BE2C (cell line): Measurements from ENCODE around the gene RUBCNL.

Experiments
- DNase-seq: peaks from one replicate; pipeline ENCODE4 v3.0.0-alpha.2; 2020
- H3K27me3 ChIP-seq: fragments of 250-450 bp; sonication (Bioruptor Pico); 2 replicates; pipeline ENCODE4 v1.5.1; 2020; ENCODE audit warnings: mild to moderate bottlenecking
- H3K36me3 ChIP-seq: fragments of 250-450 bp; sonication (Bioruptor Pico); 2 replicates; pipeline ENCODE4 v1.5.1; 2020; ENCODE audit warnings: mild to moderate bottlenecking
- H3K4me1 ChIP-seq: fragments of 250-450 bp; sonication (Bioruptor Pico); 2 replicates; pipeline ENCODE4 v1.5.1; 2020
- H3K4me3 ChIP-seq: 2 replicates; pipeline ENCODE4 v1.5.1; 2011; ENCODE audit warnings: low read depth, low read length
- H3K9me3 ChIP-seq: fragments of 250-450 bp; sonication (Bioruptor Pico); 2 replicates; pipeline ENCODE4 v1.5.1; 2020
- TF ChIP-seq, protein P1 (sequence below): IDR thresholded peaks from 2 replicates; pipeline ENCODE4 v1.5.1; 2012; ENCODE audit warnings: mild to moderate bottlenecking, low read depth, low read length

The RUBCNL gene

DNA sequence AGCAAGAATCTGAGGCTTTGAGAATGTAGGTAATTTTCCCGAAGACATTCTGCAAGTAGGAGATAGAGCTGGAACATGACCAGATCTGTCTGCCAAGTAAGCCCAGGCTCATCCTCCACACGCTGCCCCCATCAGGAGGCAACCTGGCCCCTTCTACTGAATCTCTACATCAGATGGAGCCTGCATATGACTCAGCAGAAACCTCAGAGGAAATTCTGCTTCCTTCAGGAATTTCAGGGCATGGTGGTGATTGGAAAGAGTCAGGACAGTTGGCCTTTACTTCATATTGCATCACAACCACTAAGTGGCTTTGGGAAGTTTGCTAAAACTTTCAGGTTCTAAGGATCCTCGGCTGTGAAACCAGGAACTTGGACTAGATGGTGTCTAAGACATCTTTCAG, 90.1 kb downstream of the RUBCNL start:
- TF ChIP-seq, protein P1, sequence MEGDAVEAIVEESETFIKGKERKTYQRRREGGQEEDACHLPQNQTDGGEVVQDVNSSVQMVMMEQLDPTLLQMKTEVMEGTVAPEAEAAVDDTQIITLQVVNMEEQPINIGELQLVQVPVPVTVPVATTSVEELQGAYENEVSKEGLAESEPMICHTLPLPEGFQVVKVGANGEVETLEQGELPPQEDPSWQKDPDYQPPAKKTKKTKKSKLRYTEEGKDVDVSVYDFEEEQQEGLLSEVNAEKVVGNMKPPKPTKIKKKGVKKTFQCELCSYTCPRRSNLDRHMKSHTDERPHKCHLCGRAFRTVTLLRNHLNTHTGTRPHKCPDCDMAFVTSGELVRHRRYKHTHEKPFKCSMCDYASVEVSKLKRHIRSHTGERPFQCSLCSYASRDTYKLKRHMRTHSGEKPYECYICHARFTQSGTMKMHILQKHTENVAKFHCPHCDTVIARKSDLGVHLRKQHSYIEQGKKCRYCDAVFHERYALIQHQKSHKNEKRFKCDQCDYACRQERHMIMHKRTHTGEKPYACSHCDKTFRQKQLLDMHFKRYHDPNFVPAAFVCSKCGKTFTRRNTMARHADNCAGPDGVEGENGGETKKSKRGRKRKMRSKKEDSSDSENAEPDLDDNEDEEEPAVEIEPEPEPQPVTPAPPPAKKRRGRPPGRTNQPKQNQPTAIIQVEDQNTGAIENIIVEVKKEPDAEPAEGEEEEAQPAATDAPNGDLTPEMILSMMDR, result no peak
- Histone ChIP-seq H3K4me1 (no peaks in the 10 kb centered on the region), H3K9me3 (no peaks in the 10 kb centered on the region), H3K4me3 (no peak overlapping the region), H3K27me3 (no peaks in the 10 kb centered on the region), H3K36me3 (no peaks in the 10 kb centered on the region)
- no peak for DNase-seq

DNA sequence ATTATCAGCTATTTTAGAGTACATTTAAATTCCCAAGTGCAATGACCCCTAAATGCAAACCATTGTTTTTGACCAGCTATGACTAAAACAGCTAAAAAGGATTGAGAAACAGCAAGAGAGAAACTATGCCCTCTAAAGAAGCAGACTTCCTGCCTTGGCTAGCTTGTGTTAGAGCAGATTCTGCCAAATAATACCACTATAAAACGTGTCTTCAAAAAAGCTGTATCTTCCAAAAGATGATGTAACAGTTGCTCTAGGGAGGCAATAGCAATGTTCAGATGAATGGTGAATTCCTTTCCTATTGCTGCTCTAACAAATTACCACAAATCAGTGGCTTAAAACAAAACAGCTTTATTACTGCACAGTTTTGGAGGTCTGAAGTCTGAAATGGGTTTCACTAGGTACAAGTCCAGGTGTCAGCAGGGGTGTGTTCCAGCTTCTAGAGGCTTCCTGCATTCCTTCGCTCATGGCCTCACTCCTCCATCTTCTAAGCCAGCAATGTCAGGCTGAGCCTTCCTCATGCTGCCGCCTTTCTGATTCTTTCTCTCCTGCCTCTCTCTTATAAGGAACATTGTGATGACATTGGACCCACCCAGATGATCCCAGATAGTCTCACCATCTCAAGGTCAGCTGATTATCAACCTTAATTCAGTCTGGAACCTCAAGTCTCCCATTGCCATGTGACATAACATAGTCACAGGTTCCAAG, 90.8 kb downstream of the RUBCNL start:
- TF ChIP-seq, protein P1, result no peak
- Histone ChIP-seq H3K4me3 (no peak overlapping the region), H3K36me3 (no peaks in the 10 kb centered on the region), H3K27me3 (no peaks in the 10 kb centered on the region), H3K9me3 (no peaks in the 10 kb centered on the region), H3K4me1 (no peaks in the 10 kb centered on the region)
- no peak for DNase-seq

DNA sequence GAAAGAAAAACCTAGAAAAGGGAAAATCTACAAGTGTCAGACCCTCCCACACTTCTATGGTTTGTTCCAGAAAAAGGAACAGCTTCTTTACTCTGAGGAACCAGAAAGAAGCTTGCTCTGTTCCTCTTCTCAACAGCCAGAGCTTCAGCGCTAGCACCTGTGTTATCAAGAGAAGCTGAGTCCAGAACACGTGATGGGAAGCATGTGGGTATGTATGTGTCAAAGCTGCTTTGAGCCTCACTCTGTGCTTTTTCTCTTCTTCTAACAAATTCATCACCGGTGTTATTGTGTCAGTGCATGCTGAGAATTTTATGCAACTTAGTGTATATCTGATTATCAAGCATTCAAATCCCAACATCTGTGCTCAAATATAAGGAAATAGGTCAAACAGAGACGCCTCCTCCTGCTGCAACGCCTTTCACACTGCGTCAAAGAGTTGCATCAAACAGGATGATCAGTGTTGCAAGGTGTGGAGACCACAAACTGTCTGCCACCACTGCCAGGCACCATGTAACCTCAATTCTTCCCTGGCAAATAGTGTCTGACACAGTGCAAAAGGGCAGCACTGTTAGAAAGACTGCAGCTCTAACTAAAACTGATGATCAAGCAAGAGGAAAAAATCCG, 91.4 kb downstream of the RUBCNL start:
- Histone ChIP-seq H3K27me3 (no peaks in the 10 kb centered on the region), H3K36me3 (no peaks in the 10 kb centered on the region), H3K9me3 (no peaks in the 10 kb centered on the region), H3K4me3 (no peak overlapping the region), H3K4me1 (no peaks in the 10 kb centered on the region)
- TF ChIP-seq, protein P1, result no peak
- DNase-seq, result no peak

DNA sequence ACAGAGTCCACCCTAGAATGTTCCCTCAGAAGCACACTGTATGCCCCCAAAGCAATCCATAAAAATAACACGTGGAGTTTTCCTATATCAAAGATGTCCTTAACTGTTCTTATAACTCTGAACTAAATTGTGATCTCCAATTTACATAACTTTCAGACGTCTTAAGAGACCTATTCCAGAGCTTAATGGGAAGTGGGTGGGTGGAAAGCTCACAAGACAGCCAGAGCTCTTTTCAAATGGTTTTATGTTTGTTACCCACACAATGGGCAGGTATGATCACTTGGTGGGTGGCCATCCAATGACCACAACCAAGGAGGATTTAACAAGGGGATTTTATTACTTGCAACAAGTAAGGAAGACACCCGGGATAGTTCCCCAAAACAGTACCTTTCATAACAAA, 93.6 kb downstream of the RUBCNL start:
- H3K4me3 ChIP-seq, result no peak overlapping the region
- H3K27me3 ChIP-seq, result no peaks in the 10 kb centered on the region
- TF ChIP-seq, protein P1, result no peak
- H3K4me1 ChIP-seq, result no peaks in the 10 kb centered on the region
- no peaks in the 10 kb centered on the region for H3K36me3 ChIP-seq
- no peaks in the 10 kb centered on the region for H3K9me3 ChIP-seq
- no peak for DNase-seq
